Omental fat pad (tissue), 4 donors: ENCODE measurements around the gene MUC2. TPM values are rescaled to one million over a fixed set of nuclear protein-coding genes. Genes with fewer than 3 reads are reported as not detected.
A peak's percentile ranks its signal among the peaks of the same experiment; 100 is the strongest.

Experiments used
- ATAC-seq: fragments of 150-250 bp; one replicate; pipeline ENCODE4 v1.9.1; 2016; ENCODE audit warnings: mild to moderate bottlenecking, moderate library complexity; ENCODE audit not compliant: low FRiP score
- DNase-seq: peaks from one replicate; pipeline ENCODE4 v3.0.0-alpha.2; 2019; ENCODE audit warnings: low spot score
- CTCF ChIP-seq, 3 donors: fragments of 450-650 bp; IDR thresholded peaks; one replicate each; pipeline ENCODE4 v1.5.1; 2016 to 2017; ENCODE audit warnings: antibody characterized with exemption in 3 of 3, mild to moderate bottlenecking in 3 of 3, moderate library complexity in 2 of 3
- total RNA-seq, 4 donors: library from RNA; depleted of rRNA; stranded (reverse); fragments of >200 nt; gene quantifications; one replicate each; pipeline ENCODE4 v1.1.0, GENCODE V29; 2016

MUC2 gene
- total RNA-seq, 4 donors from 2014 or later: not detected

GRCh38 chr11:1048375-1049070 is 26.2 kb upstream of the MUC2 start:
- TF ChIP-seq CTCF (IDR thresholded peaks at IDR 0.05): no peak
- no peak for ATAC-seq
- DNase-seq: no peak

- DNase-seq (no peak), ATAC-seq (no peak)
These were observed 25.6 kb upstream of the MUC2 start for GRCh38 chr11:1049071-1049405.

GRCh38 chr11:1049431-1049891 is 25.2 kb upstream of the MUC2 start:
- no peak for DNase-seq
- no peak for ATAC-seq
- no peak for TF ChIP-seq CTCF (IDR thresholded peaks at IDR 0.05)

More at GRCh38 chr11:1049071-1049405, 25.6 kb upstream of the MUC2 start:
- TF ChIP-seq CTCF (IDR thresholded peaks at IDR 0.05): no peak

GRCh38 chr11:1049911-1050580 is 24.6 kb upstream of the MUC2 start:
- ATAC-seq (no peak), DNase-seq (no peak)
- no peak for TF ChIP-seq CTCF (IDR thresholded peaks at IDR 0.05)

- peak in 1 of 3 donors; percentile 55 for TF ChIP-seq CTCF (IDR thresholded peaks at IDR 0.05)
- DNase-seq (no peak), ATAC-seq (peak; percentile 65)
These were observed 23.9 kb upstream of the MUC2 start for GRCh38 chr11:1050581-1051355.

GRCh38 chr11:1051356-1052132 is 23.1 kb upstream of the MUC2 start:
- no peak for DNase-seq
- TF ChIP-seq CTCF (IDR thresholded peaks at IDR 0.05): no peak
- ATAC-seq: no peak
